GM12878 (cell line): Measurements from ENCODE around the gene ZSCAN5B. TPM values are rescaled to one million over a fixed set of nuclear protein-coding genes. Genes with fewer than 3 reads are reported as not detected.

Experiments
- ATAC-seq: fragments of 200-7000 bp; cut with Tn5 transposase; 3 replicates; pipeline ENCODE4 v1.9.1; 2020; ENCODE audit warnings: mild to moderate bottlenecking, moderate library complexity
- BruUV-seq: library from RNA; stranded (reverse); fragments of 400-500 nt; replicated peaks from 2 replicates; lab custom pipeline; 2021; lab: Mats Ljungman, UMichigan
- CTCF ChIA-PET: fragments of 300-600 bp; sonication (Branson Sonifier 250); formaldehyde crosslinking; extraction: SDS; loops from one replicate; lab custom pipeline; 2021; ENCODE audit warnings: inconsistent platforms; lab: Yijun Ruan, JAX
- POLR2A ChIA-PET: fragments of 350-600 bp; formaldehyde crosslinking; extraction: SDS; loops from one replicate; lab custom pipeline; 2021; ENCODE audit warnings: inconsistent platforms; lab: Charles Lee
- RAD21 ChIA-PET: fragments of 300-600 bp; sonication (Branson Sonifier 250); formaldehyde crosslinking; loops from one replicate; lab custom pipeline; 2023; ENCODE audit warnings: antibody characterized with exemption; ENCODE audit not compliant: unreplicated experiment; lab: Charles Lee
- SMC1A ChIA-PET: fragments of 300-600 bp; sonication (Branson Sonifier 250); formaldehyde crosslinking; loops from one replicate; lab custom pipeline; 2023; ENCODE audit not compliant: unreplicated experiment, uncharacterized antibody; lab: Charles Lee
- DNase-seq: peaks from one replicate; pipeline ENCODE4 v3.0.0-alpha.2; 2011; ENCODE audit warnings: low read depth, low spot score
- FAIRE-seq: peaks from 3 replicates; lab custom pipeline; 2011; peaks lifted over from hg19 to GRCh38; lab: Jason Lieb, UNC
- H2AFZ ChIP-seq: 2 replicates; pipeline ENCODE4 v1.6.0; 2011; ENCODE audit warnings: low read depth, low read length, control low read depth; ENCODE audit not compliant: control insufficient read depth
- H3K27ac ChIP-seq: 2 replicates; pipeline ENCODE4 v1.5.1; 2011; ENCODE audit warnings: control low read depth; ENCODE audit not compliant: control insufficient read depth, insufficient read depth
- H3K27me3 ChIP-seq, 2 experiments: replicated peaks in 1 of 2; 2 replicates each; pipeline versions ENCODE4 v1.6.0 to v1.6.1; 2011; ENCODE audit warnings: low read length in 1 of 2; ENCODE audit not compliant: control insufficient read depth in 2 of 2, insufficient read depth in 2 of 2
- H3K36me3 ChIP-seq, 2 experiments: 2 replicates each; pipeline ENCODE4 v1.5.1; 2011; ENCODE audit warnings: low read length in 1 of 2; ENCODE audit not compliant: control insufficient read depth in 2 of 2, insufficient read depth in 2 of 2
- H3K4me1 ChIP-seq: 2 replicates; pipeline ENCODE4 v1.6.1; 2011; ENCODE audit warnings: mild to moderate bottlenecking, low read length, moderate library complexity, mixed read lengths; ENCODE audit not compliant: control insufficient read depth, insufficient read depth
- H3K4me2 ChIP-seq: 2 replicates; pipeline ENCODE4 v1.6.0; 2011; ENCODE audit warnings: control low read depth; ENCODE audit not compliant: control insufficient read depth, insufficient read depth
- H3K4me3 ChIP-seq: fragments of 200-600 bp; sonication (generic); 2 replicates; pipeline ENCODE4 v1.5.1; 2016
- H3K79me2 ChIP-seq: 2 replicates; pipeline ENCODE4 v1.6.0; 2011; ENCODE audit warnings: low read length; ENCODE audit not compliant: control insufficient read depth, insufficient read depth
- H3K9ac ChIP-seq: 2 replicates; pipeline ENCODE4 v1.8.0; 2011; ENCODE audit warnings: low read length, control low read depth, mixed read lengths; ENCODE audit not compliant: control insufficient read depth, insufficient read depth
- H3K9me3 ChIP-seq: replicated peaks from 3 replicates; pipeline ENCODE4 v1.5.1; 2011; ENCODE audit warnings: mild to moderate bottlenecking, low read length; ENCODE audit not compliant: control insufficient read depth, insufficient read depth
- H4K20me1 ChIP-seq: 2 replicates; pipeline ENCODE4 v1.6.0; 2011; ENCODE audit not compliant: control insufficient read depth, insufficient read depth
- CHD4 ChIP-seq: fragments of 200-600 bp; sonication (generic); IDR thresholded peaks from 2 replicates; pipeline ENCODE4 v1.6.1; 2016; ENCODE audit warnings: mild to moderate bottlenecking
- CUX1 ChIP-seq: IDR thresholded peaks from 2 replicates; pipeline ENCODE4 v1.6.1; 2012; ENCODE audit warnings: improper control_type of control experiment, low read depth, low read length; ENCODE audit not compliant: insufficient replicate concordance
- E2F4 ChIP-seq: IDR thresholded peaks from 2 replicates; pipeline ENCODE4 v1.6.1; 2012; ENCODE audit warnings: low read depth, low read length, improper control_type of control experiment
- EED ChIP-seq: sonication (generic); IDR thresholded peaks from 2 replicates; pipeline ENCODE4 v1.6.1; 2016; ENCODE audit warnings: antibody characterized with exemption, low read depth
- EP300 ChIP-seq, 2 experiments: fragments of 150-350 bp in 1 of 2; IDR thresholded peaks; 2 replicates each; pipeline ENCODE4 v1.6.1; 2011 to 2012; ENCODE audit warnings: low read depth in 2 of 2, low read length in 2 of 2, borderline replicate concordance in 1 of 2, improper control_type of control experiment in 1 of 2, inconsistent platforms in 1 of 2; ENCODE audit not compliant: control insufficient read depth in 1 of 2
- FOXM1 ChIP-seq: IDR thresholded peaks from 2 replicates; pipeline ENCODE4 v1.6.1; 2012; ENCODE audit warnings: low read depth, mild to moderate bottlenecking, inconsistent platforms, low read length, moderate library complexity
- GATAD2B ChIP-seq: fragments of 450-650 bp; conservative IDR thresholded peaks from 2 replicates; pipeline ENCODE4 v1.6.1; 2017; ENCODE audit warnings: low read depth, mild to moderate bottlenecking, moderate library complexity
- PAX8 ChIP-seq: fragments of 450-650 bp; IDR thresholded peaks from 2 replicates; pipeline ENCODE4 v1.6.1; 2017; ENCODE audit warnings: mild to moderate bottlenecking, moderate library complexity
- POLR2A ChIP-seq: IDR thresholded peaks from 2 replicates; pipeline ENCODE4 v1.6.1; 2011; ENCODE audit warnings: low read depth, mild to moderate bottlenecking, low read length
- POLR2AphosphoS5 ChIP-seq: IDR thresholded peaks from 2 replicates; pipeline ENCODE4 v1.6.1; 2011; ENCODE audit warnings: mild to moderate bottlenecking, low read length, inconsistent platforms
- SP1 ChIP-seq: IDR thresholded peaks from one replicate; pipeline ENCODE4 v1.6.1; 2011; ENCODE audit warnings: low read depth, low read length
- SPI1 ChIP-seq: IDR thresholded peaks from 2 replicates; pipeline ENCODE4 v1.6.1; 2011; ENCODE audit warnings: low read depth, mild to moderate bottlenecking, low read length, moderate library complexity, borderline replicate concordance; ENCODE audit not compliant: insufficient read depth
- STAT1 ChIP-seq: fragments of 450-650 bp; conservative IDR thresholded peaks from 2 replicates; pipeline ENCODE4 v1.6.1; 2014; ENCODE audit warnings: antibody characterized with exemption, mild to moderate bottlenecking
- ZBTB11 ChIP-seq: fragments of 450-650 bp; formaldehyde crosslinking; IDR thresholded peaks from 2 replicates; pipeline ENCODE4 v1.5.0; 2022; ENCODE audit warnings: mild to moderate bottlenecking, missing genetic modification characterization
- ZNF384 ChIP-seq: IDR thresholded peaks from 2 replicates; pipeline ENCODE4 v1.6.1; 2012; ENCODE audit warnings: low read depth, mild to moderate bottlenecking, low read length, improper control_type of control experiment, borderline replicate concordance
- WGBS: methylation state at CpG from one replicate; pipeline ENCODE4 v1.1.6; 2016; ENCODE audit warnings: low lambda C conversion rate; ENCODE audit not compliant: insufficient replicate concordance, insufficient coverage; ENCODE audit errors: missing lambda C conversion rate; 5-methylcytosine and 5-hydroxymethylcytosine counted together
- in situ Hi-C: fragments of 300-500 bp; cut with MboI; formaldehyde crosslinking; loops from 9 replicates; pipeline ENCODE4 v1.14.3; 2018; ENCODE audit warnings: mixed read lengths
- intact Hi-C: fragments of 100-400 bp; cut with micrococcal nuclease; formaldehyde crosslinking; loops from one replicate; pipeline ENCODE4 v1.14.2; 2022; ENCODE audit not compliant: unreplicated experiment
- polyA plus RNA-seq, 11 experiments: library from polyadenylated mRNA; depleted of rRNA in 4 of 11; unstranded in 6 of 11; stranded (reverse) in 5 of 11; fragments of >200 nt; fragmentation: Nextera tagmentation in 4 of 11; fragmentation: Illumina TruSeq in 1 of 11; extraction: Ambion mirVana in 4 of 11; extraction: Trizol in 1 of 11; gene quantifications; 1 replicate in 1 of 11; 2 replicates in 10 of 11; pipeline versions ENCODE4 v1.2.1 to v1.2.3, GENCODE V29; 2011 to 2016; ENCODE audit warnings: inconsistent platforms in 2 of 11, missing spikeins in 2 of 11, low read depth in 1 of 11
- total RNA-seq, 4 experiments: library from RNA; depleted of rRNA in 3 of 4; stranded (reverse); fragments of >200 nt in 3 of 4; fragmentation: Illumina TruSeq in 1 of 4; extraction: Trizol in 1 of 4; gene quantifications; 2 replicates each; pipeline versions ENCODE4 v1.2.1 to v1.2.3, GENCODE V29; 2013 to 2021

Gene ZSCAN5B
- total and polyA plus RNA-seq, 10 of the 15 experiments (the other 5 are each of a cell fraction or from before 2014, with no cell fraction given) = 0.04 TPM; not detected in 9

DNA sequence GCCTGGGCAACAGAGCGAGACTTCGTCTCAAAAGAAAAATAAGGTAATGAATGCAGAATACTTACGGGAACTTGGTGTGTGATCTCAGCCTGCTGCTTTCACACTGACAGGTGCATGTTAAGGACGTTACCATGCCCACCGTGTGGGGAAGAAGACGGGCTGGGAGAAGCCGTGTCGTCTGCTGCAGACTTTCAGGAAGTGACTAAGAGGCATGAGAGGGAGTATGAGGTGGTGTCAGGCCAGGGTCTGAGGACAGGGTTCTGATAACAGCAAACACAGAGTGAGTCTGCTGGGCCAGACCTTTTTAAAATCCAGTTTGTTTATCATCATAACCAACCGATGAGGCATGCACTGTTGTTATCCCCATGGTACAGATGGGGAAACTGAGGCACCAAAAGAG is 35.3 kb downstream of the ZSCAN5B start (continued):
- no peak for TF ChIP-seq GATAD2B
- no peak for TF ChIP-seq ZNF384
- no peak; the same call in 1 of the 2 replicates for TF ChIP-seq POLR2A
- no peak for TF ChIP-seq ZBTB11 (CRISPR knock-in tag)

- FAIRE-seq = no peak
- Histone ChIP-seq H3K4me1 (no peaks in the 10 kb centered on the region), H3K79me2 (no peaks in the 10 kb centered on the region), H3K9me3 (no peaks in the 10 kb centered on the region), H3K27me3 (no peaks in the 10 kb centered on the region), H4K20me1 (no peaks in the 10 kb centered on the region), H2AFZ (no peak overlapping the region), H3K9ac (no peak overlapping the region), H3K4me3 (no peak overlapping the region), H3K27ac (no peak overlapping the region), H3K36me3 (peaks cover 0 to 2% of the 10 kb centered on the region in 2 experiments; a peak in 3 of 4 replicates), H3K4me2 (no peak overlapping the region)
- BruUV-seq = no TSS peak
- ChIA-PET CTCF (interaction anchor here (1.2 kb wide), 1 partner anchor 95 kb away, joined by 4 read pairs; no protein-coding TSS in a partner anchor), POLR2A (no interaction called here), SMC1A (no interaction called here), RAD21 (no interaction called here)
- no peak for ATAC-seq
- WGBS = 87% methylated on average over 10 of the region's 11 CpGs
- intact Hi-C loops (no loop called here), in situ Hi-C loops (no loop called here)
- no peak for DNase-seq
- TF ChIP-seq E2F4 = no peak
- TF ChIP-seq STAT1 = no peak
- TF ChIP-seq EP300 (IDR thresholded peaks at IDR 0.05; ENCODE audit: borderline replicate concordance in 1 of 2, control insufficient read depth in 1 of 2, low read depth in 2 of 2, low read length in 2 of 2) = no peak
- TF ChIP-seq EED = no peak
- TF ChIP-seq PAX8 = no peak
- TF ChIP-seq FOXM1 = no peak
- no peak for TF ChIP-seq CUX1
- no peak for TF ChIP-seq POLR2AphosphoS5
- no peak for TF ChIP-seq SP1
- TF ChIP-seq SPI1 = no peak
- no peak for TF ChIP-seq CHD4
Measured at GRCh38 chr19:56161534-56161933, 36.0 kb downstream of the ZSCAN5B start.
